Cardiac fibroblast (primary cell): ENCODE measurements around the gene TP53I13.

Source experiments
- DNase-seq, 2 donors: peaks; one replicate each; pipeline versions ENCODE4 v3.0.0 to v3.0.0-alpha.2; 2010; ENCODE audit warnings: low read depth in 2 of 2
- H3K4me3 ChIP-seq, 2 donors: replicated peaks in 1 of 2; 1 replicate in 1 of 2; 2 replicates in 1 of 2; pipeline ENCODE4 v1.5.1; 2011; ENCODE audit warnings: low read depth in 2 of 2, low read length in 2 of 2, mild to moderate bottlenecking in 2 of 2, moderate library complexity in 1 of 2
- CTCF ChIP-seq: IDR thresholded peaks from one replicate; pipeline ENCODE4 v1.5.1; 2011; ENCODE audit warnings: low read depth, mild to moderate bottlenecking, low read length, inconsistent platforms

The TP53I13 gene

GRCh38 chr17:29594519-29595090 is 26.1 kb downstream of the TP53I13 start:
- no peak overlapping the region for H3K4me3 ChIP-seq
- no peak for TF ChIP-seq CTCF
- no peak for DNase-seq

- no peak for TF ChIP-seq CTCF
- no peak overlapping the region for H3K4me3 ChIP-seq
- DNase-seq = no peak
Measured at GRCh38 chr17:29595107-29595942, 26.8 kb downstream of the TP53I13 start.

DNA sequence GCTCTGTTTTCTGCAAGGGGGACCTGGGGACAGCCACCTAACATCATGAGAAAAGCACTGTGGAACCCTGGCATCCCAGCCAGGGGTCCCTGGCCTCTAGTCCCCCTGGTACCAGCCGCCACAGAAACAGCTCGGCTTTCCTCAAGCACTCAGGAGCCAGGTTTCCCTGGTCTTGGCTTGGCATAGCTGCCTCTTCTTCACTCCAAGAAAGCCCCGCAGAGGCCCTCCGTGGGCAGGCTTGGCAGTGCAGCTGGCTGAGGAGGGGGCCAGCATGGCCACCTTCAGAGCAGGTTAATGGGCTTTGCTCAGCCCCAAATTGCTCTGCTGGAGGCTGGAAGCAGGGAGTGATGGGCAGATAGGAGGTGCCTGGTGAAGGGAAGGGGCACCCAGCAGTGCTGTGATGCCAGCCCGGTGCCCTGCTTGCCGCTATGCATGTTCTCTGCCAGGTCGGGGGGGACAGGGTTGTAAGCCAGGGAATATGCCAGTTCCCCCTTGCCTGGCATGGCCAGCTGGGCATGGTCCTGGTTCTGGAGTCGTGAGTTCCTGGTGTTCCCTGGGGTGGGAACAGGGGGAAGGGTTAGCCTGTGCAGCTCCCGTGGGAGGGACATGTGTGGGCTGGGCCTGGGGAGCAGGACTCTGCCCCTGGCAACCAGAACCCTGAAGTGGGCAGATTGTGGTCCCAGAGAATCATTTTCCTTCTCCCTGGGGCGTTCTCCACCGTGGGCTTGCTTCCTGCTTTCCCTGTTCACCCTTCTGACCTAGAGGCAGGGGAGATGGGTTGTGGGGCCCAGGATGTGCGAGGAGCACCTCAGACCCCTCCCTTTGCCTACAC is 27.7 kb downstream of the TP53I13 start:
- no peak overlapping the region for H3K4me3 ChIP-seq
- no peak for TF ChIP-seq CTCF
- DNase-seq = no peak

- no peak for DNase-seq
- no peak overlapping the region for H3K4me3 ChIP-seq
- no peak for TF ChIP-seq CTCF
Measured at GRCh38 chr17:29596811-29597210, 28.3 kb downstream of the TP53I13 start.

GRCh38 chr17:29597361-29598172 is 29.1 kb downstream of the TP53I13 start:
- TF ChIP-seq CTCF = no peak
- H3K4me3 ChIP-seq = no peak overlapping the region
- no peak for DNase-seq

DNA sequence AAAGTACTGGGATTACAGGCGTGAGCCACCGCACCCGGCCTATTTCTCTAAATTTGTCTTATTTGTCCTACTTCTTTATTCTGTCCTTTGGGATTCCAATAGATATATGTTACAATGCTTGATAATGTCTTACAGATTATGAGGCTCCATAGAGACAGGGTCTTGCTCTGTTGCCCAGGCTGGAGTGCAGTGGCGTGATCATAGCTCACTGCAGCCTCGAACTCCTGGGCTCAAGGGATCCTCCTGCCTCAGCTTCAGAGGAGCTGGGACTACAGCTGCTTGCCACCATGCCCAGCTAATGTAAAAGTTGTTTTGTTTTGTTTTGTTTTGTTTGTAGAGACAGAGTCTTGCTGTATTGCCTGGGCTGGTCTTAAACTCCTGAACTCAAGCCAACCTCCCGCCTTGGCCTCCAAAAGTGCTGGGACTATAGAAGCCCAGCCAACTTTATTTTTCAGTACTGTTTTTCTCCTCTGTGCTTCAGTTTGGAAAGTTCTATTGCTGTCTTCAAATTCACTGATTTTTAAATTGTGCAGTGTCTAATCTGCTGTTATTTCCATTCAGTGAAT is 34.7 kb downstream of the TP53I13 start:
- no peak for TF ChIP-seq CTCF
- DNase-seq = no peak
- no peak overlapping the region for H3K4me3 ChIP-seq
